ENCODE data around the gene DLGAP1.
A peak's percentile ranks its signal among the peaks of the same experiment; 100 is the strongest.
"Not testable (repeated sequence)": the region's sequence is repeated elsewhere in the genome, so short reads cannot be mapped to it uniquely, and the experiment has no call there.

The DLGAP1 gene

GRCh38 chr18:4063545-4063944, 391.6 kb downstream of the DLGAP1 start:
- DNase-seq: no peak

- DNase-seq: no peak
Measured at GRCh38 chr18:4060427-4061281, 394.5 kb downstream of the DLGAP1 start.

- no peak for DNase-seq
Measured at GRCh38 chr18:4058179-4058578, 396.9 kb downstream of the DLGAP1 start.

GRCh38 chr18:4040391-4041092, 414.6 kb downstream of the DLGAP1 start:
- no peak for DNase-seq

GRCh38 chr18:4035521-4035920, 419.6 kb downstream of the DLGAP1 start:
- no peak for DNase-seq

GRCh38 chr18:4034815-4035214, 420.3 kb downstream of the DLGAP1 start:
- not testable (repeated sequence) for DNase-seq

GRCh38 chr18:4026542-4026941, 428.6 kb downstream of the DLGAP1 start:
- DNase-seq: no peak

- DNase-seq: no peak
Measured at GRCh38 chr18:4024702-4025101, 430.4 kb downstream of the DLGAP1 start.

- not testable (repeated sequence) for DNase-seq
Measured at GRCh38 chr18:4022749-4023148, 432.4 kb downstream of the DLGAP1 start.

- no peak for DNase-seq
Measured at GRCh38 chr18:4020026-4020425, 435.1 kb downstream of the DLGAP1 start.

- DNase-seq: peak; percentile 25
Measured at GRCh38 chr18:4017480-4017879, 437.6 kb downstream of the DLGAP1 start.

GRCh38 chr18:4016391-4017049, 438.6 kb downstream of the DLGAP1 start:
- DNase-seq: peak; percentile 79

- DNase-seq: no peak
Measured at GRCh38 chr18:4007846-4008245, 447.3 kb downstream of the DLGAP1 start.

- peak; percentile 10 for DNase-seq
Measured at GRCh38 chr18:4004183-4004829, 450.8 kb downstream of the DLGAP1 start.

- peak; percentile 22 for DNase-seq
Measured at GRCh38 chr18:3998698-3999333, 456.3 kb downstream of the DLGAP1 start.

GRCh38 chr18:3995476-3996102, 459.5 kb downstream of the DLGAP1 start:
- peak; percentile 60 for DNase-seq

GRCh38 chr18:3993941-3994687, 461.0 kb downstream of the DLGAP1 start:
- DNase-seq: no peak

GRCh38 chr18:3985664-3986063, 469.4 kb downstream of the DLGAP1 start:
- DNase-seq: no peak

- DNase-seq: no peak
Measured at GRCh38 chr18:3985020-3985419, 470.1 kb downstream of the DLGAP1 start.

- no peak for DNase-seq
Measured at GRCh38 chr18:3984163-3984757, 470.8 kb downstream of the DLGAP1 start.
